Adrenal gland (tissue), 5 donors: ENCODE measurements around the gene STX16.

Source experiments
- CTCF ChIP-seq, 6 experiments: fragments of 450-650 bp in 4 of 6; fragments of 200-600 bp in 2 of 6; sonication (generic) in 1 of 6; IDR thresholded peaks; 1 replicate in 5 of 6; 2 replicates in 1 of 6; pipeline versions ENCODE4 v1.5.1 to v1.8.0; 2016 to 2021; ENCODE audit warnings: antibody characterized with exemption in 6 of 6, mild to moderate bottlenecking in 2 of 6, moderate library complexity in 1 of 6
- POLR2A ChIP-seq, 2 donors: fragments of 450-650 bp; IDR thresholded peaks; one replicate each; pipeline ENCODE4 v1.6.1; 2017; ENCODE audit warnings: antibody characterized with exemption in 2 of 2, mild to moderate bottlenecking in 2 of 2, moderate library complexity in 1 of 2
- donor health status: DM: no; HTN: no; CAD: no.

- TF ChIP-seq CTCF (IDR thresholded peaks at IDR 0.05) = no peak
- no peak for TF ChIP-seq POLR2A (IDR thresholded peaks at IDR 0.05)
Observed at GRCh38 chr20:58676161-58676560, 25.1 kb downstream of the STX16 start.
